Breast epithelium (tissue), 4 donors: ENCODE measurements around the gene ZNF778. TPM values are rescaled to one million over a fixed set of nuclear protein-coding genes. Genes with fewer than 3 reads are reported as not detected.

Source experiments
- DNase-seq, 2 donors: peaks; one replicate each; pipeline ENCODE4 v3.0.0-alpha.2; 2019; ENCODE audit warnings: low spot score in 2 of 2
- H3K27ac ChIP-seq, 2 donors: fragments of 200-600 bp; sonication (generic) in 1 of 2; one replicate each; pipeline ENCODE4 v1.5.1; 2016 to 2019; ENCODE audit warnings: mild to moderate bottlenecking in 1 of 2
- H3K27me3 ChIP-seq, 2 donors: fragments of 200-600 bp; sonication (generic) in 1 of 2; one replicate each; pipeline versions ENCODE4 v1.5.1 to v1.6.0; 2017 to 2019; ENCODE audit warnings: control low read depth in 1 of 2, mild to moderate bottlenecking in 1 of 2
- H3K36me3 ChIP-seq: fragments of 200-600 bp; one replicate; pipeline ENCODE4 v1.5.1; 2019
- H3K4me1 ChIP-seq, 2 donors: fragments of 200-600 bp; sonication (generic); one replicate each; pipeline ENCODE4 v1.5.1; 2016 to 2019; ENCODE audit warnings: control low read depth in 1 of 2
- H3K4me3 ChIP-seq, 3 donors: fragments of 200-600 bp; sonication (generic); 1 replicate in 2 of 3; 2 replicates in 1 of 3; pipeline ENCODE4 v1.5.1; 2016 to 2019; ENCODE audit warnings: mild to moderate bottlenecking in 3 of 3, moderate library complexity in 2 of 3
- H3K9me3 ChIP-seq, 2 donors: fragments of 200-600 bp; sonication (generic) in 1 of 2; one replicate each; pipeline ENCODE4 v1.5.1; 2016 to 2019; ENCODE audit warnings: control low read depth in 1 of 2
- CTCF ChIP-seq, 3 donors: fragments of 450-650 bp; IDR thresholded peaks; one replicate each; pipeline ENCODE4 v1.5.1; 2016 to 2017; ENCODE audit warnings: antibody characterized with exemption in 3 of 3, mild to moderate bottlenecking in 3 of 3, moderate library complexity in 3 of 3
- POLR2A ChIP-seq: fragments of 450-650 bp; IDR thresholded peaks from one replicate; pipeline ENCODE4 v1.6.1; 2016; ENCODE audit warnings: antibody characterized with exemption, mild to moderate bottlenecking, moderate library complexity
- POLR2AphosphoS5 ChIP-seq, 3 donors: sonication (generic); formaldehyde crosslinking; IDR thresholded peaks; one replicate each; pipeline ENCODE4 v1.6.1; 2017; ENCODE audit warnings: antibody characterized with exemption in 3 of 3
- intact Hi-C: fragments of 100-400 bp; cut with DNase I; formaldehyde crosslinking; loops from one replicate; pipeline ENCODE4 v1.15.1; 2023; ENCODE audit warnings: low total_unique reads
- total RNA-seq, 3 donors: library from RNA; depleted of rRNA; stranded (reverse); fragments of >200 nt; gene quantifications; one replicate each; pipeline ENCODE4 v1.1.0, GENCODE V29; 2016

ZNF778 gene
- total RNA-seq, 3 donors from 2014 or later, result 10.1 to 20.9 (median 12.5) TPM

- Histone ChIP-seq H3K27me3 (no peaks in the 10 kb centered on the region), H3K4me1 (no peaks in the 10 kb centered on the region), H3K36me3 (peaks cover 6% of the 10 kb centered on the region), H3K4me3 (no peak overlapping the region), H3K9me3 (no peaks in the 10 kb centered on the region), H3K27ac (no peak overlapping the region)
- intact Hi-C loops, result no loop called here
- no peak for TF ChIP-seq POLR2AphosphoS5 (IDR thresholded peaks at IDR 0.05)
- DNase-seq, result no peak
Observed at GRCh38 chr16:89272631-89273030, 55.1 kb downstream of the ZNF778 start.

- H3K27ac ChIP-seq, result no peak overlapping the region
- no peaks in the 10 kb centered on the region for H3K9me3 ChIP-seq
- no peak overlapping the region for H3K4me3 ChIP-seq
- peaks cover 6% of the 10 kb centered on the region for H3K36me3 ChIP-seq
- H3K27me3 ChIP-seq, result no peaks in the 10 kb centered on the region
- H3K4me1 ChIP-seq, result no peaks in the 10 kb centered on the region
- TF ChIP-seq CTCF (IDR thresholded peaks at IDR 0.05) (no peak), POLR2AphosphoS5 (IDR thresholded peaks at IDR 0.05) (no peak), POLR2A (no peak)
- intact Hi-C loops, result no loop called here
- no peak for DNase-seq
Observed at GRCh38 chr16:89273741-89274472, 56.4 kb downstream of the ZNF778 start.

DNA sequence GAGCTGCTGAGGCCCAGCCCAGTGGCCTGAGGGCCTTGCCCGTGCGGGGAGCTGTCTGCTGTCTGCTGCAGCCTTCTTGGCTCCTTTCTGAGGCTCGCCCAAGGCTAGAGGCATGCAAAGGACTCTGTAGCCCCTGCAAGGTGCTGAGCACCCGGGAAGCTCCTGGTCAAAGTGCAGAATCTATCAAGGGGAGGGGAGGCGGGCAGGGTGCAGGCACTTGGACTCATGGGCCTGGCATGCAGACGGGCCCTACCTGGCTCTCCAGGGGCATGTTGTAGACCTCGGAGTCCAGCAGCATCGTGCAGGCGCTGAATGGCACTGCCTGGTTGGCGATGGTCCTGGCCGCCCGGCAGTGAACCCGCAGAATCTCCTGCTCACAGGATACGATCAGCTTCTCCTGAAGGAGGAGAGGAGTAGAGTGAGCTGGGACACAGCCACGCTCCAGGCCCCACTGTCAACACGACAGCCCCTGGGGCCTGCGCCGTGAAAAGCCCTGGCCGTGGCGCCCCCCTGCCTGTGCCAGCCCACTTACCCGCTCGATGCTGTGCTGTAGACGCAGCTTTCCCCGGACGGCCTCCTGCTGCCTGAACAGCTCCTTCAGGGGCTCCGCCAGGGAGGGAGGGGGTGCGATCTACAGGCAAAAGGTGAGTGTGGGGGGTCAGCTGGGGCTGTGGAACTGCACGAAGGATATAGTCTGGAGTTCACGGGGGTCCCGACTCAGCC lies 57.2 kb downstream of the ZNF778 start:
- no peaks in the 10 kb centered on the region for H3K27me3 ChIP-seq
- intact Hi-C loops, result no loop called here
- H3K4me3 ChIP-seq, result no peak overlapping the region
- no peaks in the 10 kb centered on the region for H3K9me3 ChIP-seq
- peaks cover 6% of the 10 kb centered on the region for H3K36me3 ChIP-seq
- H3K4me1 ChIP-seq, result no peaks in the 10 kb centered on the region
- no peak overlapping the region for H3K27ac ChIP-seq
- TF ChIP-seq POLR2A (no peak), POLR2AphosphoS5 (IDR thresholded peaks at IDR 0.05) (no peak), CTCF (IDR thresholded peaks at IDR 0.05) (no peak)
- DNase-seq, result no peak

DNA sequence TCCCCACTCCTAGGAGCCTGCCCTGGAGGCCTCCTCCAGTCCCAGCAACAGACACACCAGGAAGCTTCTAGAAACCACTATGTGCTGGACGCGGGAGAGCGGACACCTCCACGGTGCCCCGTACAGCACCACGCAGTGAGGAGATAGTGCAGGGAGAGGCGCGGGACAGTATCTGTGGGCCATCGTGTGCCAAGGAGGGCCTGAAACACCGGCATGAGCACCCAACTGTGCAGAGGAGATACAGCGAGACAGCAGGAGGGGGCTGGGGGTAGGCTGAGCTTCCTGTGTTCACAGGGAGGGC lies 57.7 kb downstream of the ZNF778 start:
- DNase-seq, result no peak
- TF ChIP-seq POLR2AphosphoS5 (IDR thresholded peaks at IDR 0.05), result no peak
- TF ChIP-seq CTCF (IDR thresholded peaks at IDR 0.05), result no peak
- no peak for TF ChIP-seq POLR2A
- Histone ChIP-seq H3K27ac (no peak overlapping the region), H3K9me3 (no peaks in the 10 kb centered on the region), H3K36me3 (peaks cover 6% of the 10 kb centered on the region), H3K4me1 (no peaks in the 10 kb centered on the region), H3K27me3 (no peaks in the 10 kb centered on the region), H3K4me3 (no peak overlapping the region)
- intact Hi-C loops, result no loop called here

DNA sequence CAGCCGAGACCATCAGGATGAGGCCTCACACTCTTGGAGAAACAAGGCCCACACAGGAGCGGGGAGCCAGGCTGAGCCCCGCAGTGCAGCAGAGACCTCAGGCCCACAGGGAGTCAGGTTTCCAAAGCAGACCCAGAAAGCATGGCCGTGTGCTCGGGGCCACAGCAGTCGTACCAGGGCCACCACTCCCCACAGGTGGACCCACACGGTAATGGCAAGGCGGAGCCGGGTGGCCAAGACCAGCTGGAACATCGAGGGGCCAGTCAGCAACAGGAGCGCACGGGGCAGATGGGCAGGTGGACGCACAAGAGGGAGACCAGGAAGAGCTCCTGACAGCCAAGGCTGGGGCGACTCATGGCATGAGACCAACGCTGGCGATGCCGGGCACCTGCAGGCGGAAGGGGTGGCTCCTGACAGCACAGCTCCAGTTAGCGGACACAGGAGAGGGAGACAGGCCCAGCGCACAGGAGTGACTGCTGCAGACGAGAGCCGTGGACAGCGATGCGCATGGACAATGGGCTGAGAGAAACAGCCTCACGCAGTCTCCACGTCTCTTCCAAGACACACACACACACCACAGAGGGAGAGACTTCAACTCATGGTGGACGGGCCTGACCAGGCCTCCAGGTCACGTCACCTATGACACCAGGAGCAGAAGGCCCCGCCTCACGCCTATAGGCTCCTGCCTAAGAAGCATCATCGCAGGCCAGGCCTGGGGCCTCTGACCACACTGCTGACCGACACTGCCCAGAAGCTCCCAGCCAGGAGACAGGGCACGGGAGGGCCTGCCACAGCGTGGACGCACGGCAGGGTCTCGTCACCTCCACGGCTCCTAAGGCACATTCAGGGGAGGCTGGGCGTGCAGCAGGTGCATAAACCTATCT lies 58.6 kb downstream of the ZNF778 start:
- TF ChIP-seq CTCF (IDR thresholded peaks at IDR 0.05), result no peak
- TF ChIP-seq POLR2A, result no peak
- no peak for TF ChIP-seq POLR2AphosphoS5 (IDR thresholded peaks at IDR 0.05)
- no peaks in the 10 kb centered on the region for H3K9me3 ChIP-seq
- intact Hi-C loops, result no loop called here
- H3K27me3 ChIP-seq, result no peaks in the 10 kb centered on the region
- DNase-seq, result no peak
- H3K4me3 ChIP-seq, result no peak overlapping the region
- no peaks in the 10 kb centered on the region for H3K4me1 ChIP-seq
- peaks cover 6% of the 10 kb centered on the region for H3K36me3 ChIP-seq
- H3K27ac ChIP-seq, result no peak overlapping the region
